H1 (cell line): Measurements from ENCODE around the gene NOL4L.

ENCODE experiments used
- ASH2L ChIP-seq: fragments of 200-600, 300-600 bp; sonication (generic); IDR thresholded peaks from one replicate; pipeline ENCODE4 v1.7.1; 2017; ENCODE audit warnings: low read length
- RFX5 ChIP-seq: IDR thresholded peaks from 2 replicates; pipeline ENCODE4 v1.6.1; 2011; ENCODE audit warnings: low read depth, low read length, improper control_type of control experiment, borderline replicate concordance
- ZNF274 ChIP-seq: IDR thresholded peaks from 2 replicates; pipeline ENCODE4 v1.7.0; 2012; ENCODE audit warnings: low read length, borderline replicate concordance; ENCODE audit errors: extremely low read depth

- TF ChIP-seq ASH2L (no peak), ZNF274 (no peak), RFX5 (no peak)
Measured at GRCh38 chr20:32542259-32542615, 42.9 kb downstream of the NOL4L start.
